Gastrocnemius medialis (tissue), 4 donors: ENCODE results near the gene ARID1B.

Experiments
- CTCF ChIP-seq, 5 experiments: fragments of 450-650 bp in 3 of 5; fragments of 200-600 bp in 2 of 5; sonication (generic) in 2 of 5; IDR thresholded peaks in 4 of 5; conservative IDR thresholded peaks in 1 of 5; 1 replicate in 4 of 5; 2 replicates in 1 of 5; pipeline ENCODE4 v1.5.1; 2016 to 2019; ENCODE audit warnings: antibody characterized with exemption in 5 of 5, mild to moderate bottlenecking in 3 of 5, moderate library complexity in 3 of 5
- POLR2A ChIP-seq, 2 donors: fragments of 450-650 bp; IDR thresholded peaks; one replicate each; pipeline ENCODE4 v1.6.1; 2017; ENCODE audit warnings: antibody characterized with exemption in 2 of 2, mild to moderate bottlenecking in 2 of 2, moderate library complexity in 2 of 2

GRCh38 chr6:156781861-156782631 lies 4.9 kb downstream of the ARID1B start:
- no peak for TF ChIP-seq CTCF (IDR thresholded peaks at IDR 0.05 in 4 of 5, conservative IDR thresholded peaks at IDR 0.05 in 1 of 5)
- TF ChIP-seq POLR2A (IDR thresholded peaks at IDR 0.05) = no peak
